Measurements from ENCODE around the gene SERPINA4. TPM values are rescaled to one million over a fixed set of nuclear protein-coding genes. Genes with fewer than 3 reads are reported as not detected.
"Not testable (repeated sequence)": the region's sequence is repeated elsewhere in the genome, so short reads cannot be mapped to it uniquely, and the experiment has no call there.

Gene SERPINA4
- polyA plus RNA-seq, 1 donor, result not detected

GRCh38 chr14:94564381-94564780 lies 3.1 kb downstream of the SERPINA4 start:
- no peak for DNase-seq (ENCODE audit: low read depth)

GRCh38 chr14:94568186-94568585 lies 6.9 kb downstream of the SERPINA4 start:
- no peak for DNase-seq (ENCODE audit: low read depth)

- DNase-seq (ENCODE audit: low read depth), result no peak
Observed at GRCh38 chr14:94569381-94570001, 8.2 kb downstream of the SERPINA4 start.

GRCh38 chr14:94570002-94570400 lies 8.8 kb downstream of the SERPINA4 start:
- no peak for DNase-seq (ENCODE audit: low read depth)

- DNase-seq (ENCODE audit: low read depth), result no peak
Observed at GRCh38 chr14:94570440-94570839, 9.2 kb downstream of the SERPINA4 start.

GRCh38 chr14:94571395-94571794 lies 10.2 kb downstream of the SERPINA4 start:
- DNase-seq (ENCODE audit: low read depth), result no peak

- no peak for DNase-seq (ENCODE audit: low read depth)
Observed at GRCh38 chr14:94571950-94572349, 10.7 kb downstream of the SERPINA4 start.

- no peak for DNase-seq (ENCODE audit: low read depth)
Observed at GRCh38 chr14:94572637-94573303, 11.5 kb downstream of the SERPINA4 start.

- no peak for DNase-seq (ENCODE audit: low read depth)
Observed at GRCh38 chr14:94573475-94574277, 12.4 kb downstream of the SERPINA4 start.

- no peak for DNase-seq (ENCODE audit: low read depth)
Observed at GRCh38 chr14:94574336-94574735, 13.1 kb downstream of the SERPINA4 start.

- no peak for DNase-seq (ENCODE audit: low read depth)
Observed at GRCh38 chr14:94575730-94576585, 14.7 kb downstream of the SERPINA4 start.

- not testable (repeated sequence) for DNase-seq (ENCODE audit: low read depth)
Observed at GRCh38 chr14:94577472-94577871, 16.2 kb downstream of the SERPINA4 start.

GRCh38 chr14:94578712-94579111 lies 17.5 kb downstream of the SERPINA4 start:
- no peak for DNase-seq (ENCODE audit: low read depth)

- no peak for DNase-seq (ENCODE audit: low read depth)
Observed at GRCh38 chr14:94581127-94581999, 20.1 kb downstream of the SERPINA4 start, which contains the start of gene SERPINA5. Gene SERPINA5, plus strand, starts transcription at chr14:94581426. Its CDS starts 5,937 bp downstream, at chr14:94587363.

- no peak for DNase-seq (ENCODE audit: low read depth)
Observed at GRCh38 chr14:94582199-94582750, 21.0 kb downstream of the SERPINA4 start.

- DNase-seq (ENCODE audit: low read depth), result no peak
Observed at GRCh38 chr14:94582851-94583250, 21.6 kb downstream of the SERPINA4 start.

GRCh38 chr14:94583557-94583956 lies 22.3 kb downstream of the SERPINA4 start:
- DNase-seq (ENCODE audit: low read depth), result no peak

GRCh38 chr14:94584591-94585280 lies 23.5 kb downstream of the SERPINA4 start:
- DNase-seq (ENCODE audit: low read depth), result no peak

GRCh38 chr14:94586635-94587034 lies 25.4 kb downstream of the SERPINA4 start:
- DNase-seq (ENCODE audit: low read depth), result no peak

GRCh38 chr14:94588311-94588710 lies 27.1 kb downstream of the SERPINA4 start:
- DNase-seq (ENCODE audit: low read depth), result no peak

Data from forelimb muscle (tissue), 1 donor.